HG02943 (cell line): Measurements from ENCODE around the gene MYO9A.

Source experiments
- ATAC-seq: cut with Tn5 transposase; IDR thresholded peaks from one replicate; pipeline ENCODE4 v1.9.1; 2021; ENCODE audit warnings: mild to moderate bottlenecking, low read depth, moderate library complexity; ENCODE audit not compliant: unreplicated experiment

The MYO9A gene

DNA sequence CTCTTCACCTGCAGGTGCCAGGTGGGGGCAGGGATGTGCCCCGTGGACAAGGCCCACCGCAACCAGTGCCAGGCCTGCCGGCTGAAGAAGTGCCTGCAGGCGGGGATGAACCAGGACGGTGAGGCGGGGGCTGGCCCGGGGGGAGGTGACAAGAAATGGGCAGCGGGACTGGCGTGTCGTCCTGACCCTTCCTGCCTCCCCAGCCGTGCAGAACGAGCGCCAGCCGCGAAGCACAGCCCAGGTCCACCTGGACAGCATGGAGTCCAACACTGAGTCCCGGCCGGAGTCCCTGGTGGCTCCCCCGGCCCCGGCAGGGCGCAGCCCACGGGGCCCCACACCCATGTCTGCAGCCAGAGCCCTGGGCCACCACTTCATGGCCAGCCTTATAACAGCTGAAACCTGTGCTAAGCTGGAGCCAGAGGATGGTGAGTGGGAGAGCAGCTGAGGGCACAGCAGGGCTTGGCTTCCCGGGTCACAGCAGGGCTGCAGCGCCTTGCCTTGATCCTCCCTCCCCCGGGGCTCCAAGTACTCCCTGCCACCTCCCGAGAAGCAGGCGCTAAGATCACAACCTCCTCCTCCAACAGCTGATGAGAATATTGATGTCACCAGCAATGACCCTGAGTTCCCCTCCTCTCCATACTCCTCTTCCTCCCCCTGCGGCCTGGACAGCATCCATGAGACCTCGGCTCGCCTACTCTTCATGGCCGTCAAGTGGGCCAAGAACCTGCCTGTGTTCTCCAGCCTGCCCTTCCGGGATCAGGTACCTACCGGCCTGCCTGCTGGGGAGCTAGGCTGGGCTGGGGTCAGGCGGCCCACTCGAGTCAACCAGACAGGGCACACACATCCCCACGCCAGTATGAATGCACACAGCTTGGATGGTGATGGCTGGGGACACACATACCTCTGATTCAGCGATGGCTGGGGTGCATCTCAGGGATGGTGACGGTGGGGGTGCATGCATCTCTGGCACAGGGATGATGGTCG is 305.9 kb downstream of the MYO9A start:
- no peak for ATAC-seq

DNA sequence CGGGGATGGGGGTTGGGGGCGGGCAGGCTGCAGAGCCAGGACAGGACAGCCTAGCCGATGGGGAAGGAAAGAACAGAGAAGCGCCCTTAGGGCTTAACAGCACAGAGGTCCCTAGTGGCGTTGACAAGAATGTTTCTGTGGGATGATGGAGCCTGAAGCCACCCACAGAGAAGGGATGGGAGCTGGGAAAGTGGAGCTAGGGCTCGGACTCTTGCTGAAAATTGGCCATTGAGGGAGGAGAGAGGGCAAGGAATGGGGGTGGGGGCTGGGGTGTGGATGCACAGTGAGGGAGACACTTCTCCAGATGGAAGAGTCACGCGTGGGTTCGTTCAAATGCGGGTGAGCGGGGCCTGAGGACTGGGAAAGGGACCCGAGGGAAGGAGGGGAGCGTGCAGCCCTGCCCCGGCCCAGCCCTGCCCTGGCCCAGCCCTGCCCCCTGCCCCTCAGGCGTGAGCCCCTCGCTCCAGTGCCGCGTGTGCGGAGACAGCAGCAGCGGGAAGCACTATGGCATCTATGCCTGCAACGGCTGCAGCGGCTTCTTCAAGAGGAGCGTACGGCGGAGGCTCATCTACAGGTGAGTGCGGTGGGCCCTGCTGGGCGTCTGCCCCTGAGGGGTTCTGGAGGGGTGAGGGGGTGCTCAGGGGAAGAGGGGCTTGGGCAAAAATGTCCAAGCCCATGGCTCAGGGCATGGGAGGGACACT is 306.8 kb downstream of the MYO9A start:
- ATAC-seq: no peak

DNA sequence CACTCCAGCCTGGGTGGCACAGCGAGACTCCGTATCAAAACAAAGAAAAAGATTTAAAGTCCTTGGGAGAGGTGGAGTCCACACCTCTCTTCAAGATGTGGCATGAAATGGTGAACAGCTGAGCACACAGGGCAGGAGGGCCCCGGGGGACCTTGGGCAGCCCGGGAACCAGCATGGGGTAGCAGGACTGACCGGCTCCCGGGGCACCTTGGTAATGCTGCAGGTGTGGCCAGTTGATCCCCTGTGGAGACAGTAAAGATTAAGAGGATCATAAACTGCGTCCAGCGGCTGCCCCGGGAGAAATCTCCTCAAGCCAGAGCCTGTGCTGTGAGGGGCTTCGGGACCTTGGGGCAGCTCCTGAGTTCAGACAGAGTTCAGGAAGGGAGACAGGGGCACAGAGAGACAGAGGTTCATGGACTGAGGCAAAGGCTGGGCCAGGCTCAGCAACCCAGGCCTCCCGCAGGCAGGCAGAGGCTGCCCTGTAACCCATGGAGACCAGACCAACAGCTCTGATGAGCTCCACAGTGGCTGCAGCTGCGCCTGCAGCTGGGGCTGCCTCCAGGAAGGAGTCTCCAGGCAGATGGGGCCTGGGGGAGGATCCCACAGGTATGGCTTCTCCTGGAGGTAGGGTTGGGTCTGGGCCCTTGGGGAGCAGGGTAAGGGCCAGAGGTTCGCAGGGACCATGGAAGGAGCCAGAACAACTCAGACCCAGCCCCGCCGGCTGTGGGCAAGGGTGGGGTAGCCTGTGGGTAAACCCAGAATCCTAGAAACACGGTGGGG is 307.5 kb downstream of the MYO9A start, which contains the start of gene NR2E3:
Gene NR2E3, plus strand, starts transcription at position 299 of the 780 bp plus-strand sequence. Its CDS starts 190 bp downstream, at position 489.
- no peak for ATAC-seq

DNA sequence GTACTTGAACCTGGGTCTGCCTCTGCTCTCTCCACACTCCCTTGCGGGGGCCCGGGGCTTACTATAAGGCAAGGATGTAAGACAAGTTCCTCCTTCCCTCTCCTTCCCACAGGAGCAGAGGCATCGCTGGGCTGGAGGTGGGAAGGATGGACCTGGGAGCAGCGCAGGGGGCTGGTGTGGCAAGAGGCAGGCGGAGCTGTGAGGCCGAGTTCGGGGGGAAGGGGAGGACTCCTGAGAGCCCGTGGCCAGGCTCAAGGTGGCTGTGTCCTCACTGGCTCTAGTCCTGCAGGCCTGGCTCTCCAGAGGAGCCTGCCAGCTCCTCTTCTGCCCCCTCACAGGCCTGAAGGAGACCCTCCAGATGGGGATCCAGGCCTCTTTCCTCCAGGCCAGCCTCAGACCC is 308.6 kb downstream of the MYO9A start:
- no peak for ATAC-seq

DNA sequence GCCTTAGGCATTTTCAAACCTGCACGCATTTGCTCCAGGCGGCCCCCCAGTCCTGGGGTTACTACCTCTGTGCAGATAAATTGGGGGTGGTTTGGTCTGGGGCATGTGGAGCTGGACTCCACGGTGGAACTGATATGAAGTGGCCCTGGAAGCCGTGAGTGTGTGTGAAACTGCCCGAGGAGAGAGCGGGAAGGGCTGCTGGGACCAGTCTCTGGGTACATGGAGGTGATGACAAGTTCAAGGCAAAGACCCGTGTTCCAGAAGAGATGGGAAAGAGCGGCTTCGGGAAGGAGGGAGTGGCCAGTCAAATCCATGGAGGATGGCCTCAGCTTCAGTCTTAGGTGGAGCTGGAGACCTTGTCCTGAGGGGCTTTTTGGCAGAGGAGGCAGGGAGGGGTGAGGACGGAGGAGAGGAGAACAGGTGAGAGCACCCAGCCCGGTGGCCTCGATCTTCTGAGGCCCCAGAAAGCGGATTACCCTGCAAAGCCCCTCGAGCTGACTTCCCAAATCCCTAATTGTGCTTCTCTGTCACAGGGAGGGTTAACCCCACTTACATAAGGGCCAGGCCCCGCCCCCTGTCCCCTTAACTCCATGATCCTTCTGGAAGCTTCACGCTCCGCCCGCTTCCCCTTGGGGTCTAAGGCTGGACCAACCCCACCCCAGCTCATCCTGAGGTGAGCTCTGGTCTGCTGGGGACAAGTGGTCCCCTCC is 309.5 kb downstream of the MYO9A start:
- ATAC-seq: no peak

DNA sequence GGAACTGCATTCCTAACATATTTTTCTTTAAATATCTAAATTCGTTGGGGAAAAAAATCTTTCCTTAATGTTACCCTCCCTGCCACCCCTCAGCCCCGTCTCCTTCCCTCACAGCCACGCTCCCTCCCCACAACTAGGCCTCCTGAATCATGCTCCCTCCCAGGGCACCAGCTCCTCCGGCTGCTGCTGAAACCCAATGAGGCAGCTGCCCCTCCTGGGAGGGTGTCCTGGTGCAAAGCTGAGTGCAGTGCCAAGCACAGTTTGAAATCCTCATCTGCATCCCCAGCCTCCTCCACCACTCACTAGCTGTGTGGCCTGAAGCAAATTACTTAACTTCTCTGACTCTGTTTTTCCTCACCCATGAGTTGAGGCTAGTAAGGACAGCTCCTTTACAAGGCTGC is 310.3 kb downstream of the MYO9A start:
- no peak for ATAC-seq

DNA sequence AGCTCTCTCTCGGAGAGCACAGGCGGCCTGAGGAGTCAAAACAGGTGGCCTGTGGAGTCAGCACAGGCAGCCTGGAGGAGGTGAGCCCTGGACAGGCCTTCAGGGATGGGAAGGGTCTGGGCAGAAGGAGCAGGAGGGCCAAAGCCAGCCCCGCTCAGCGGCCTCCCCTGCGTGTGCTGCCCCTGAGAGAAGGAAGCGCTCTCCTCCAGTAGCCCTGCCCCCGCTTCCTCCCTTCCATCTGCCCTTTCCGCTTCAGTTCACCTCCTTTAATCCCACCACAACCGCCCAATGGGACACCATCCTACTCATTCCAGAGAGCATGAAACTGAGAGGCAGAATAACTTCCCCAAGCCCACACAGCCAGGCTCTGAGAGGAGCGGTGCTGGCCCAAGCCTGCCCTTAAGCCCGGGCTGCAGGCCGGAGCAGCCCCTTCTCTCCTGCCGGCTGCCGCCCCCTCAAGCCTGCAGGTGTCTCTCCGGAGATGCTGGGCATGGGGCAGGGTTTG is 310.8 kb downstream of the MYO9A start:
- no peak for ATAC-seq

DNA sequence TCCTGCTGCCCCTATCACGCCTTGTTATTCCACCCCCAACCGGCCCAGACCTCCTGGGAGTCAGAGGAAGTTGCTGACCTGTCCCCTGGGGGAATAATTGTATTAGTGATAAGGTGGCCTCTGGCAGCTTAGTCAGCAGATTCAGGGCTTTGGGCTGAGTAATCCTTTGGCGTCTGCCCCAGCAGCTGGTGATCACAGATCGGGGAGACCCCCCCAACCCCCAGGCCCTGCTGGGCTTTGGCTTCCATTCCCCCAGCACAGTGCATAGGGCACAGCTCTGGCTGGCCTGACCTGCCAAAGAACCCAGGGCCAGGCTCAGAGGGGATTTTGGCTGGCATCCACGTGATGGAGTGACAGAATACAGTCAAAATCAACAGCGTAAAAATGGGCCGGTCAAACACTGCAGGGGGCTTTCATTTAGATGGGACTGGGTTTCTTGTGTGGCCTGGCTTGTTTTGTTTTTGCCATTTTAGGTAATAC is 311.5 kb downstream of the MYO9A start:
- ATAC-seq: no peak

DNA sequence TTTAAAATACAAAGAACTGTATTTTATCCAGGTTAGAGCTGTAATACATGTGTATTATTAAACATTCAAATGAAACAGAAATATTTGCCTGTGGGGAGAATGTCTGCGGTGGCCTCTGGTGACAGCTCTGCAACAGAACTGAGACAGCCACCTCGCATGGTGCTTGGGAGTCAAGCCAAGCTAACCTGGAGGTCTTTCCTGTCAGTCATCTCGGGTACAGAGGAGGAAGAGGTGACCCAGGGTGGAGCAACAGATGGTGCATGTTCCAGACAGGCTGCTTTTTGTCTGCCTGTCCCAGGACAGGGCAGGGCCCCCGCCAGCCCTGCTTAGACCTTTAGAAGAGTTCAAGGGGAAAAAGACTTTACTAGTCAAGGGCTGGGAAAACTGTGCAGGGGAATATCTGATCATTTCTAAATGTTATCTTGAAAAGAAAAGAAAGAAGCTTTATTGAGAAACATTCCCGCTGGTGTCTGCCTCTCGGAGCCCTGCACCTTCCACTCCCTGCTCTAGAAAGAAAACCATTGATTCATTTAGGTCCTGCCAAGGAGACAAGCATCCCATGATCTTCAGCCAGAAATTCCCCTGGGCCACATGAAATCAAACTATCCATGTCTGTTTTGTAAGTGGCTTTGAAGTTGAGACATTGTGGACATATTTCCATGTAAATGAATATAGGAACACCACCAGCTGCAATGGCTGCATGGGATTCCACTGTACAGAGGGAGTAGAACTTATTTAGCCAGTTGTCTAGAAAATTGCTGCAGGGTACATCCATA is 313.1 kb downstream of the MYO9A start:
- no peak for ATAC-seq

DNA sequence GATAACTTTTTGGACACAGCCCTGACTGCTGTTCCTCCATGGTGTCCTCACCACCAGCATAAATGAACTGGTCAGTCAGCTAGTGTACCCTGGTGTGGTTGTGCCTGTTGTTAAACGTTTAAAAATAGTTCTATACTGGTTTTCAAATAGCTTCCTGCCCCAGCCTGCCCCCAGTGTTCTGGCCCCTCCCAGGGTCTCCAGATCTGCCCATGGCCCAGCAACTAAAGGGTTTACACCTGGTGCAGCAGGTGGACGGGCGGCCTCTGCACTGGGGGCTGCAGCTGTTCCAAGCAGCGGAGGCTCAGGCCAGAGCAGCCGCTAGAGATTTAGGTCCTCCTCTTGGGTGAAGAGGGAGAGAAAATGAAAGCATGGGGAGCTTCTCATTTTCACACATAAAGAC is 313.7 kb downstream of the MYO9A start:
- ATAC-seq: no peak

DNA sequence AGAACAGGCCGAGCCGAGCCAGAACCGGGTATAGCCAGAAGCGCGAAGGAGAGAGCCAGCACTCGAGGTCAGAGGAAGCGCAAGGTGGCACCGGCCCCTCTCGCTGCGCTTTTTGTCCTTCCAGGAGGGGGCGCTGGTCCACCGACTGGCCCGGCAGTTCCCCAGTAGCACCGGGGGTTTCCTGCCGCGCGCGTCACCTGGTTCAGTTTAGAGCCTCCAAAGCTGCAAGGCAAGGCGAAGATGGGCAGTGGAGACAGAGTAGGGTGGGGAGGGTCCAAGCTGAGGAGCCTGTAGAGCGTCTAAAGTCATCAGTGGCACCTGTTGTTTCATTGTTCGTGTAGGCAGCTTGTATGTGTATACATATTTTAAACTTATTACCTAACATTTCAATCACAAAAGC is 315.2 kb downstream of the MYO9A start:
- no peak for ATAC-seq

DNA sequence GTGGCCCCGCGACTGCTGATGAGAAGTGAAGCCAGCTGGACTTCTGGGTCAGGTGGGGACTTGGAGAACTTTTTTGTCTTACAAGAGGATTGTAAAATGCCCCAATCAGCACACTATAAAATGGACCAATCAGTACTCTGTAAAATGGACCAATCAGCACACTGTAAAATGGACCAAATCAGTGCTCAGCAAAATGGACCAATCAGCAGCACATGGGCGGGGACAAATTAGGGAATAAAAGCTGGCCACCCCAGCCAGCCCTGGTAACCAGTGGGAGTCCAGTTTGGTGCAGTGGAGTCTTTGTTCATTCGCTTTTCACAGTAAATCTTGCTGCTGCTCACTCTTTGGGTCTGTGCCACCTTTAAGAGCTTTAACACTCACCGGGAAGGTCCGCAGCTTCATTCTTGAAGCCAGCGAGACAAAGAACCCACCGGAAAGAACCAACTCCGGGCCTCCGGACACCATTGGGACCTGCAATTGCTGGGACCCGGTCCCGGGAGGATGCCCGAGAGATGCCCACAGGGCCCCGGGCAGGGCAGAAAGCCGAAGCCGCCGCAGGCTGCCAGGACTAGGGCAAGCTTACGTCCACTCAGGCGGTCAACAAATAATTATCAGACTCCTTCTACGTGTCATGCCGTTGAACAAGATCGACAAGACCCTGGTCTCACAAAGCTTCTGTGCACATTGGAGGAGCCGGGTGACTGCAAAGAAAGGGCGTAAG is 315.9 kb downstream of the MYO9A start:
- ATAC-seq: no peak

DNA sequence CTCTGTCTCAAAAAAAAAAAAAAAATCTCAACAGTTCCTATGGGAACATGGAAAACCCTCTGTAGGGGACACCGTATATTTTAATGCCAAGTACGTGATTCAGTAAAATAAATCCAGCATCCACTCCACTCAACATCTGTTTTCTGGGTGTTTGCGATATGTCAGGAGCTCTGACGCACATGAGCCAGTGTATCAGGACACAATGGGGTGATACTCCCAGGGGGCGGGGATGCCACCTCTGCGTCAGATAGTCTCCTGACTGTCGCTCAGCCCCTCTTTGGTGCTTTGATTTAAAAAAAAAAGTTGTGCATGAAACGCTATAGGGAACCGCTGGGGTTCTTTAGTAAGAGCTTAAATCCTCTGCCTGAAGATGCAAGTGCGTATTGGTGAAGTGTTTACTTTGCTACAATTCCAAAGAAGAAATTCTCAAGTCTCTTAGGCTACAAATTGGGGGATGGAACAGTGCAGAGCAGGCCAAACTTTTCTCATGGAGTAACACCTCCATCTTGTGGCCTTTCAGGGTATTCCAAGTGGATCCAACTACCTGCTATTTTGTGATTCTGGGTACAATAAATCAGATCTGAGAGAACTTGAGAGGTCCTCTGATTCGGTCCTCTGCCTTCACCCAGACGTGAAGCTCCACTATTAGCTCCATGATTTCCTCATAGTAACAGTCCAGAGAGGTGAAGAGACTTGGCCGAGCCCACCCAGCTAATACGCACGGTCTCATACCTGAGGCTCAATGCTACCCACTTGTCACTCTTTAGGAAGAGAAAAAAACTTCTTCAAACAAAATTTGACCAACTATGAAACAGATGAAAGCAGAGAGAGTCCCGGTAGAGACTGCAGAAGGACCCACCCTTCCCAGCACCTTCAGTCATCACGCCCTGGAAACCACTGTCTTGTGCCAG is 316.9 kb downstream of the MYO9A start:
- no peak for ATAC-seq

DNA sequence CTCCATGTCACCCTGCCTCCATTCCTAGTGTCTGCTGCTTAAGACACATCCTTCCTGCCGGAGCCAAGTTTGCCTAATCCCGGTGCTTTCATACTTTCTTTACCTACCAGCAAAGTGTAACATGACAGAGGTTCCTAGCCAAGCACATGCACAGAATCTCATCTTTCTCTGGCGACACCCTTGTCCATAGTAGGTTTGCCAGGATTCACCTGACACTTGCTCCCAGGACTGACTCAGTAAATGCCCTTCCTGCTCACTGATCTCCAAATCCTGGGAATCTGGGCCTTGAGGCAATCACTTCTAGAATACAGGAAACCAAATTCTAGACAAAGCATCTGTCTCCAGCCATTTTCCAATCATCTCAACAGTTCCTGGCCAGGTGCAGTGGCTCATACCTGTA is 317.8 kb downstream of the MYO9A start:
- ATAC-seq: no peak

DNA sequence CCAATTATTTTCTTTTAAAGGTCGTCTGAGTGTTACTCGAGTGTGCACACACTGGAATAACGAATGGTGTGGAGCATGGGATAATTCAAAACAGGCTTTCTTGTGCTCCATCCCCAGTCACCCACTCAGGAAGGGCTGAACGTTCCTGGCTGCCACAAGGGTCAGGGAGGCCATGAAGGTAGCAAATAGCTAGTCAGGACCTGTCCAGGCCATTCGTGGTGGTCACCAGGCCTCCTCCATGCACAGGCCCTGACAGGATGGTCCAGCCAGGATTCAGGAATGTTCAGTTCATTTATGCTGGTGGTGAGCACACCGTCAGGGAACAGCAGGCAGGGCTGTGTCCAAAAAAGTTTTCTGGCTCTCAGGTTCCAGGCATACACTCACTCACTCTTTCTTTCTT is 319.3 kb downstream of the MYO9A start:
- no peak for ATAC-seq

DNA sequence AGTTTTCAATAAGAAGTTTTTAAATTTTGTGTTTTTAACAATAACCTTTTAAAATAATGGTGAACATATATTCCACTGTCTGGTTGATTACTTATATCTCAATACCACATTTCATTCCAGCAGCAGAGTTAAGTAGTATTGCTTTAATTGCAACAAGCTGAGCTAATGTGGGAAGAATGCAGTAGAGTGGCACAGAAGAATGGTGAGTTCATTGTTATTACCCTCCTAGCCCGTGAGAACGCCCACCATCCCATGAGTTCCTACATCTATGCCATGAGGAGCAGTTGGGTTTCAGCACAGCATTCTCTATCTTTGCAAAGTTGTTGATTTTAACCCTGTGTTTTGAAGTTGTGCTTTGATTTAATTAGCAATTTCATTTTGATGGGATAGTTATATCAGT is 325.4 kb downstream of the MYO9A start:
- ATAC-seq: no peak

DNA sequence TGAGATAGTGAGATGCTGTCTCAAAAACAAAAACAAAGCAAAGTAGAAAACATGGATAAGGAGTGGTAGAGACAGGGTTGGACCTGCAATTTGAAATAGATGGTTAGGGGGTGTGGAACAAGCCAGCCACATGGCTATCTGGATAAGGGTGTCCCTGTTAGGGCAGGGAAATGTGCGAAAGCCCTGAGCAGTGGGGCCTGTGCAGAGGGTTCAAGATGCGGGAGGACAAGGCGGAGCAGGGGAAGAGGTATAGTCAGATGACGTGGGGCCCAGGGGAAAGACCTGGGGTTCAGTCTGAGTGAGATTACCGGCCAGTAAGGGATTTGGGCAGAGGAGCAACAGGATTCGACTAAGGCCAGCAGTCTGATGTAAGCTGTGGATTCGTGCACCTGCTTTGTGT is 326.0 kb downstream of the MYO9A start:
- ATAC-seq: no peak

DNA sequence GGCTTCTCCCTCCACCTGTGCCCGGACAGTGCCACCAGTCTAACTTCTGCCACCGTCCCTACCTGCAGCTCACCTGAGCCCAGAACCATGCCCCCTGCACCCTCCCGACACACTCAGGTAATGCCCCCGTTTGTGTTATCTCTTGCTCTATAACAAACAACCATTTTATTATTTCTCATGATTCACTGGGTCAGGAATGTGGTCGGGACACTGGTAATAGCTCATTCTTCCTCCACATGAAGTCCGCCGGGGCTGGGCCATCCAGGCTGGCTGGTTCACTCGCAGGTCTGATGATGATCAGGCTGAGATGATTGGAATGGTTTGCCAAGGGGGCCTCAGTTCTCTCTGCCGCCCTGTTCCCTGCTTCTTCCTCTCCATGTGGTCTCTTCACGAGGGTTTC is 327.9 kb downstream of the MYO9A start:
- no peak for ATAC-seq
